Lung (tissue), 12 donors: Measurements from ENCODE around the gene POLN. TPM values are rescaled to one million over a fixed set of nuclear protein-coding genes. Genes with fewer than 3 reads are reported as not detected.

Experiments
- ATAC-seq: fragments of 200-7000 bp; cut with Tn5 transposase; one replicate; pipeline ENCODE4 v1.9.1; 2020; ENCODE audit warnings: moderate number of reproducible peaks; ENCODE audit not compliant: insufficient read depth, low FRiP score
- DNase-seq, 3 donors: peaks; one replicate each; pipeline ENCODE4 v3.0.0-alpha.2; 2013 to 2017
- H3K27ac ChIP-seq, 2 donors: one replicate each; pipeline ENCODE4 v1.5.1; 2013; ENCODE audit warnings: mild to moderate bottlenecking in 2 of 2, moderate library complexity in 2 of 2, control low read depth in 1 of 2, inconsistent platforms in 1 of 2, low read depth in 1 of 2, low read length in 1 of 2
- H3K27me3 ChIP-seq, 3 donors: one replicate each; pipeline ENCODE4 v1.5.1; 2013; ENCODE audit warnings: low read length in 2 of 3; ENCODE audit not compliant: control insufficient read depth in 3 of 3, insufficient read depth in 3 of 3
- H3K36me3 ChIP-seq, 4 donors: one replicate each; pipeline ENCODE4 v1.5.1; 2013; ENCODE audit warnings: low read length in 4 of 4, mild to moderate bottlenecking in 1 of 4, moderate library complexity in 1 of 4; ENCODE audit not compliant: control insufficient read depth in 4 of 4, insufficient read depth in 4 of 4
- H3K4me1 ChIP-seq, 5 donors: one replicate each; pipeline ENCODE4 v1.5.1; 2013; ENCODE audit warnings: low read length in 5 of 5, mild to moderate bottlenecking in 2 of 5, moderate library complexity in 1 of 5; ENCODE audit not compliant: control insufficient read depth in 5 of 5, insufficient read depth in 5 of 5
- H3K4me3 ChIP-seq: one replicate; pipeline ENCODE4 v1.5.1; 2013; ENCODE audit warnings: mild to moderate bottlenecking, control low read depth, moderate library complexity
- H3K9ac ChIP-seq, 2 donors: one replicate each; pipeline ENCODE4 v1.5.1; 2013; ENCODE audit warnings: low read length in 2 of 2, control low read depth in 1 of 2; ENCODE audit not compliant: insufficient read depth in 1 of 2
- H3K9me3 ChIP-seq, 4 donors: one replicate each; pipeline ENCODE4 v1.5.1; 2013; ENCODE audit warnings: low read length in 3 of 4, mild to moderate bottlenecking in 1 of 4, moderate library complexity in 1 of 4; ENCODE audit not compliant: control insufficient read depth in 4 of 4, insufficient read depth in 3 of 4
- WGBS, 2 donors: extraction: QIAGEN DNeasy Blood & Tissue Kit; methylation state at CpG; one replicate each; pipeline ENCODE4 v1.1.7; 2013; 5-methylcytosine and 5-hydroxymethylcytosine counted together
- polyA plus RNA-seq, 2 donors: library from polyadenylated mRNA; stranded (reverse); fragments of 200-250 nt; gene quantifications; one replicate each; pipeline ENCODE4 v1.2.1, GENCODE V29; 2013
- total RNA-seq, 2 donors: library from RNA; depleted of rRNA in 1 of 2; stranded (reverse); fragments of >200 nt in 1 of 2; gene quantifications; one replicate each; pipeline ENCODE4 v1.2.1, GENCODE V29; 2014 to 2021
- TF ChIP-seq, protein P1 (sequence below): IDR thresholded peaks from 2 replicates; pipeline ENCODE4 v1.5.1; 2012; ENCODE audit warnings: mild to moderate bottlenecking; ENCODE audit errors: control extremely low read depth, extremely low read depth
- donor health status: control.
- donor health status: control.
- donor health status: Bipolar disorder and iron deficiency.
- donor health status: healthy.
- donor health status: DM: yes; HTN: yes; CAD: no.

Gene POLN
- total and polyA plus RNA-seq, 4 donors: 0.68 to 3.7 (median 2.2) TPM

DNA sequence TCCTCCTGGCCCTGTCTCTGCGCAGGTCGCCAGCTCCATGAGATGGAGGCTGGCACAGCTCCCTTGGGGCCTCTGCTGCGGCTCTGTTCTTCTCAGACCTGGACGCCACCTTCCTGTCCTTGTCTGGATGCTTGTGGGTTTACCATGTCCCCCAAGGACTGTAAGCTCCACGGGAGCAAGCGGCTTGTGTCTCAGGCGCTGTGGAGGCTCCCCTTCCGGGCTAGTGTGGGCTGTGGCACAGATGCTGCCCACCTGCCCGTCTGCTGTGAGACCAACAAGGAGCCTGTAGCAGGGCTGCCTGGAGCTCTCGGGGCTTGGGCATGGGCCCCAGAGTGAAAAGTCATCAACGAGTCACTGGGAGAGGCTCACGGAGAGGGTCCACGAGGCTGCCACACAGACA lies 157.6 kb downstream of the POLN start:
- Histone ChIP-seq H3K27ac (no peak overlapping the region), H3K4me3 (no peak overlapping the region), H3K9me3 (peaks cover 0 to 3% (median 0%) of the 10 kb centered on the region in 4 donors), H3K9ac (no peak overlapping the region), H3K36me3 (no peaks in the 10 kb centered on the region), H3K4me1 (no peaks in the 10 kb centered on the region), H3K27me3 (no peaks in the 10 kb centered on the region)
- ATAC-seq (no peak), DNase-seq (no peak)
- 87 to 93% methylated on average over 13 of the region's 13 CpGs for WGBS, 2 donors
- TF ChIP-seq, protein P1, sequence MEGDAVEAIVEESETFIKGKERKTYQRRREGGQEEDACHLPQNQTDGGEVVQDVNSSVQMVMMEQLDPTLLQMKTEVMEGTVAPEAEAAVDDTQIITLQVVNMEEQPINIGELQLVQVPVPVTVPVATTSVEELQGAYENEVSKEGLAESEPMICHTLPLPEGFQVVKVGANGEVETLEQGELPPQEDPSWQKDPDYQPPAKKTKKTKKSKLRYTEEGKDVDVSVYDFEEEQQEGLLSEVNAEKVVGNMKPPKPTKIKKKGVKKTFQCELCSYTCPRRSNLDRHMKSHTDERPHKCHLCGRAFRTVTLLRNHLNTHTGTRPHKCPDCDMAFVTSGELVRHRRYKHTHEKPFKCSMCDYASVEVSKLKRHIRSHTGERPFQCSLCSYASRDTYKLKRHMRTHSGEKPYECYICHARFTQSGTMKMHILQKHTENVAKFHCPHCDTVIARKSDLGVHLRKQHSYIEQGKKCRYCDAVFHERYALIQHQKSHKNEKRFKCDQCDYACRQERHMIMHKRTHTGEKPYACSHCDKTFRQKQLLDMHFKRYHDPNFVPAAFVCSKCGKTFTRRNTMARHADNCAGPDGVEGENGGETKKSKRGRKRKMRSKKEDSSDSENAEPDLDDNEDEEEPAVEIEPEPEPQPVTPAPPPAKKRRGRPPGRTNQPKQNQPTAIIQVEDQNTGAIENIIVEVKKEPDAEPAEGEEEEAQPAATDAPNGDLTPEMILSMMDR: no peak

GRCh38 chr4:2083826-2084160 lies 158.1 kb downstream of the POLN start:
- H3K9me3 ChIP-seq: peaks cover 0 to 3% (median 0%) of the 10 kb centered on the region in 4 donors
- no peak for DNase-seq
- H3K9ac ChIP-seq: no peak overlapping the region
- ATAC-seq: no peak
- H3K27me3 ChIP-seq: no peaks in the 10 kb centered on the region
- H3K4me3 ChIP-seq: no peak overlapping the region
- no peaks in the 10 kb centered on the region for H3K36me3 ChIP-seq
- TF ChIP-seq, protein P1: no peak
- no peaks in the 10 kb centered on the region for H3K4me1 ChIP-seq
- no peak overlapping the region for H3K27ac ChIP-seq
- WGBS, 2 donors: 76 to 88% methylated on average over 6 of the region's 6 CpGs

DNA sequence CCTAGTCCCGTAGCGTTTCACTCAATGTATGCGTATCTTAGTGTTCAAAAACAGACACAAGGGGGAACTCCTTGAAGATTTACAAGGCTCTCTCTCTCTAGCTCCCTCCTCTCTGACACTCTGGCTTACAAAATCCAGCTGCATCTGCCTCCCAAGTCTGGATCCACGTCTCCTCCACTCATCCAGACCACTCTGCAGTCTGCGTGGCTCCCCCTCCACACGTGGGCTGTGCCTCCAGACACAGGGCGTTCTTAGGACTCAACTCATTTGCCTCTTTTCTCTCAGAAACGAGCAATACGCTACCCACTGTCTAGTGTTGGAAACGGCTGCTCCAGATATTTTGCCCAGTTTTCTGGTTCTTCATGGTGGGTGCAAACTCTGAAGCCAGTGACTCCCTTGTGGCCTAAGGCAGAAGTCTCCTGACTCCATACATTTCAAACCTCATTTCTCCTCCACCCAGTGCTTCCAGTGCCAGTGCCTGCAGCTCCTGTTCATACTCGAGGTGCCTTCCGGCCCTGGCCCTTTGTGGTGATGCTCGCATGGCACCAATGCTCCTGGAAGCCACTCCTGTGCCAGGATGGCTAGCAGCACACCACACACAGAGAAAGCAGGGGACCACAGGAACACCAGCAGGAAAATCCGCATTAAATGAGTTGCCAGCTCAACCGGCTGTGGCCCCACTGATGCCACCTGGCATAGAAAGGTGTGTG lies 158.7 kb downstream of the POLN start:
- H3K9ac ChIP-seq: no peak overlapping the region
- TF ChIP-seq, protein P1: no peak
- 86 to 93% methylated on average over 15 of the region's 15 CpGs for WGBS, 2 donors
- H3K27me3 ChIP-seq: no peaks in the 10 kb centered on the region
- no peak overlapping the region for H3K4me3 ChIP-seq
- no peaks in the 10 kb centered on the region for H3K36me3 ChIP-seq
- ATAC-seq (no peak), DNase-seq (no peak)
- peaks cover 0 to 3% (median 0%) of the 10 kb centered on the region in 4 donors for H3K9me3 ChIP-seq
- H3K4me1 ChIP-seq: no peaks in the 10 kb centered on the region
- no peak overlapping the region for H3K27ac ChIP-seq

- ATAC-seq: no peak
Measured at GRCh38 chr4:2082627-2083026, 159.3 kb downstream of the POLN start.

More at GRCh38 chr4:2082627-2083026, 159.3 kb downstream of the POLN start:
- DNase-seq: no peak
- Histone ChIP-seq H3K4me1 (no peaks in the 10 kb centered on the region), H3K27ac (no peak overlapping the region), H3K27me3 (no peaks in the 10 kb centered on the region), H3K9me3 (peaks cover 0 to 3% (median 0%) of the 10 kb centered on the region in 4 donors), H3K36me3 (no peaks in the 10 kb centered on the region), H3K4me3 (no peak overlapping the region), H3K9ac (no peak overlapping the region)
- TF ChIP-seq, protein P1: no peak
- WGBS, 2 donors: 88% methylated on average over 4 of the region's 4 CpGs
